Astrocyte (in vitro differentiated cells and primary cell): ENCODE results near the gene SYCN. TPM values are rescaled to one million over a fixed set of nuclear protein-coding genes. Genes with fewer than 3 reads are reported as not detected.

Experiments used
- DNase-seq: peaks from one replicate; pipeline ENCODE4 v3.0.0-alpha.2; 2010; ENCODE audit warnings: low read depth
- FAIRE-seq: peaks from 2 replicates; lab custom pipeline; 2011; peaks lifted over from hg19 to GRCh38; lab: Jason Lieb, UNC
- H2AFZ ChIP-seq: 2 replicates; pipeline ENCODE4 v1.6.0; 2012; ENCODE audit warnings: low read depth, low read length, inconsistent platforms
- H3K27ac ChIP-seq: 2 replicates; pipeline ENCODE4 v1.5.1; 2011; ENCODE audit warnings: low read depth, low read length, inconsistent platforms
- H3K27me3 ChIP-seq: 2 replicates; pipeline ENCODE4 v1.6.0; 2011; ENCODE audit warnings: low read length, inconsistent platforms; ENCODE audit not compliant: insufficient read depth
- H3K36me3 ChIP-seq: 2 replicates; pipeline ENCODE4 v1.5.1; 2011; ENCODE audit warnings: low read length, inconsistent platforms; ENCODE audit not compliant: insufficient read depth
- H3K4me1 ChIP-seq: 2 replicates; pipeline ENCODE4 v1.5.1; 2011; ENCODE audit warnings: low read length, inconsistent platforms; ENCODE audit not compliant: insufficient read depth
- H3K4me2 ChIP-seq: 2 replicates; pipeline ENCODE4 v1.6.0; 2012; ENCODE audit warnings: low read length, inconsistent platforms
- H3K4me3 ChIP-seq: 2 replicates; pipeline ENCODE4 v1.5.1; 2011; ENCODE audit warnings: low read depth, mild to moderate bottlenecking, low read length, inconsistent platforms; ENCODE audit not compliant: insufficient read depth
- H3K79me2 ChIP-seq: 2 replicates; pipeline ENCODE4 v1.6.0; 2012; ENCODE audit warnings: mild to moderate bottlenecking, low read length, inconsistent platforms; ENCODE audit not compliant: insufficient read depth
- H3K9ac ChIP-seq: 2 replicates; pipeline ENCODE4 v1.6.0; 2012; ENCODE audit warnings: mild to moderate bottlenecking, low read length, inconsistent platforms
- H3K9me3 ChIP-seq: 2 replicates; pipeline ENCODE4 v1.5.1; 2012; ENCODE audit warnings: low read depth, mild to moderate bottlenecking, low read length, inconsistent platforms; ENCODE audit not compliant: insufficient read depth
- H4K20me1 ChIP-seq: 2 replicates; pipeline ENCODE4 v1.6.0; 2012; ENCODE audit warnings: low read length, inconsistent platforms; ENCODE audit not compliant: insufficient read depth
- H3K27ac Mint-ChIP-seq: one replicate; pipeline ENCODE4 v1.8.0; 2021; ENCODE audit warnings: mild to moderate bottlenecking, mixed read lengths; ENCODE audit not compliant: unreplicated experiment
- H3K27me3 Mint-ChIP-seq: one replicate; pipeline ENCODE4 v1.8.0; 2021; ENCODE audit warnings: low read depth, mixed read lengths; ENCODE audit not compliant: unreplicated experiment
- H3K36me3 Mint-ChIP-seq: one replicate; pipeline ENCODE4 v1.8.0; 2021; ENCODE audit warnings: low read depth, mixed read lengths; ENCODE audit not compliant: unreplicated experiment
- H3K4me1 Mint-ChIP-seq: one replicate; pipeline ENCODE4 v1.8.0; 2021; ENCODE audit warnings: low read depth, mixed read lengths; ENCODE audit not compliant: unreplicated experiment
- H3K4me3 Mint-ChIP-seq: one replicate; pipeline ENCODE4 v1.8.0; 2021; ENCODE audit warnings: mild to moderate bottlenecking, moderate library complexity, mixed read lengths; ENCODE audit not compliant: unreplicated experiment
- H3K9me3 Mint-ChIP-seq: one replicate; pipeline ENCODE4 v1.8.0; 2021; ENCODE audit warnings: mild to moderate bottlenecking, mixed read lengths; ENCODE audit not compliant: unreplicated experiment
- CTCF ChIP-seq: IDR thresholded peaks from 2 replicates; pipeline ENCODE4 v1.5.1; 2011; ENCODE audit warnings: low read depth, mild to moderate bottlenecking, inconsistent platforms, low read length, moderate library complexity; ENCODE audit not compliant: insufficient read depth
- EZH2 ChIP-seq: IDR thresholded peaks from 2 replicates; pipeline ENCODE4 v1.6.1; 2012; ENCODE audit warnings: mild to moderate bottlenecking, low read length, inconsistent platforms; ENCODE audit not compliant: insufficient read depth
- total RNA-seq: library from RNA; stranded (reverse); gene quantifications from 2 replicates; pipeline ENCODE4 v1.2.1, GENCODE V29; 2021

SYCN gene
- total RNA-seq, 1 donor from 2014 or later: not detected

- H3K9ac ChIP-seq: no peak overlapping the region
- H3K4me2 ChIP-seq: no peak overlapping the region
- Mint-ChIP-seq H3K9me3 (peaks cover 4% of the 10 kb centered on the region), H3K27ac (no peak overlapping the region), H3K4me3 (no peak overlapping the region), H3K4me1 (no peaks in the 10 kb centered on the region), H3K27me3 (peaks cover 6% of the 10 kb centered on the region), H3K36me3 (peaks cover 4% of the 10 kb centered on the region)
- H3K79me2 ChIP-seq: no peaks in the 10 kb centered on the region
- DNase-seq: no peak
- H2AFZ ChIP-seq: no peak overlapping the region
- FAIRE-seq: no peak
- no peak overlapping the region for H3K27ac ChIP-seq
- H3K4me3 ChIP-seq: no peak overlapping the region
- TF ChIP-seq EZH2: no peak
- TF ChIP-seq CTCF: no peak
- H3K27me3 ChIP-seq: peaks cover 8% of the 10 kb centered on the region
- H4K20me1 ChIP-seq: no peaks in the 10 kb centered on the region
- H3K36me3 ChIP-seq: no peaks in the 10 kb centered on the region
- H3K9me3 ChIP-seq: no peaks in the 10 kb centered on the region
- H3K4me1 ChIP-seq: no peaks in the 10 kb centered on the region
Observed at GRCh38 chr19:39187552-39187943, 16.5 kb downstream of the SYCN start.

GRCh38 chr19:39186391-39186790, 17.7 kb downstream of the SYCN start:
- H3K4me1 Mint-ChIP-seq: no peaks in the 10 kb centered on the region

More at GRCh38 chr19:39186391-39186790, 17.7 kb downstream of the SYCN start:
- Histone ChIP-seq H3K27me3 (peaks cover 8% of the 10 kb centered on the region), H3K4me2 (no peak overlapping the region), H4K20me1 (no peaks in the 10 kb centered on the region), H3K79me2 (no peaks in the 10 kb centered on the region), H2AFZ (no peak overlapping the region), H3K27ac (no peak overlapping the region), H3K4me3 (no peak overlapping the region), H3K9ac (no peak overlapping the region), H3K9me3 (no peaks in the 10 kb centered on the region), H3K4me1 (no peaks in the 10 kb centered on the region), H3K36me3 (no peaks in the 10 kb centered on the region)
- DNase-seq (no peak), FAIRE-seq (no peak)
- Mint-ChIP-seq H3K4me3 (no peak overlapping the region), H3K36me3 (peaks cover 8% of the 10 kb centered on the region), H3K9me3 (peaks cover 4% of the 10 kb centered on the region), H3K27me3 (peaks cover 6% of the 10 kb centered on the region), H3K27ac (no peak overlapping the region)
- TF ChIP-seq EZH2 (no peak), CTCF (no peak)
